HepG2 (cell line): Measurements from ENCODE around the gene GPR107. TPM values are rescaled to one million over a fixed set of nuclear protein-coding genes. Genes with fewer than 3 reads are reported as not detected.

Source experiments
- ATAC-seq: fragments of 200-7000 bp; cut with Tn5 transposase; 3 replicates; pipeline ENCODE4 v1.9.1; 2020; ENCODE audit warnings: mild to moderate bottlenecking, moderate library complexity
- BruUV-seq: library from RNA; stranded (reverse); fragments of 400-500 nt; replicated peaks from 2 replicates; lab custom pipeline; 2021; lab: Mats Ljungman, UMichigan
- CTCF ChIA-PET: fragments of 300-600 bp; formaldehyde crosslinking; extraction: SDS; loops from one replicate; lab custom pipeline; 2021; ENCODE audit warnings: low total read pairs, inconsistent platforms, low intra/inter-chr PET ratio; lab: Yijun Ruan, JAX
- POLR2A ChIA-PET: fragments of 350-600 bp; sonication (Branson Sonifier 250); formaldehyde crosslinking; loops from one replicate; lab custom pipeline; 2020; ENCODE audit warnings: antibody characterized with exemption, inconsistent platforms; lab: Yijun Ruan, JAX
- DNase-seq: peaks from one replicate; pipeline ENCODE4 v3.0.0-alpha.2; 2015; ENCODE audit warnings: low spot score
- FAIRE-seq: peaks from 3 replicates; lab custom pipeline; 2011; peaks lifted over from hg19 to GRCh38; lab: Jason Lieb, UNC
- H2AFZ ChIP-seq: one replicate; pipeline ENCODE4 v1.6.1; 2011; ENCODE audit warnings: low read length, inconsistent platforms
- H3K27ac ChIP-seq: fragments of 300-600 bp; 3 replicates; pipeline ENCODE4 v1.8.0; 2011; ENCODE audit warnings: mixed run types, mild to moderate bottlenecking, mixed read lengths, low read length, inconsistent platforms; ENCODE audit not compliant: insufficient read depth; ENCODE audit errors: extremely low read length
- H3K27me3 ChIP-seq, 2 experiments: fragments of 200-600 bp in 1 of 2; 2 replicates in 1 of 2; 3 replicates in 1 of 2; pipeline versions ENCODE4 v1.6.0 to v1.8.0; 2011; ENCODE audit warnings: low read length in 2 of 2, mild to moderate bottlenecking in 2 of 2, moderate library complexity in 2 of 2, inconsistent platforms in 1 of 2; ENCODE audit not compliant: insufficient read depth in 2 of 2, control insufficient read depth in 1 of 2
- H3K36me3 ChIP-seq, 2 experiments: fragments of 200-600 bp in 1 of 2; replicated peaks in 1 of 2; 2 replicates in 1 of 2; 3 replicates in 1 of 2; pipeline versions ENCODE4 v1.5.1 to v1.8.0; 2011; ENCODE audit warnings: low read length in 2 of 2, inconsistent platforms in 1 of 2; ENCODE audit not compliant: insufficient read depth in 2 of 2, control insufficient read depth in 1 of 2
- H3K4me1 ChIP-seq: 2 replicates; pipeline ENCODE4 v1.5.1; 2012; ENCODE audit warnings: low read length, inconsistent platforms; ENCODE audit not compliant: insufficient read depth
- H3K4me2 ChIP-seq: 2 replicates; pipeline ENCODE4 v1.6.0; 2011; ENCODE audit warnings: low read depth, low read length, inconsistent platforms
- H3K4me3 ChIP-seq, 3 experiments: fragments of 200-600 bp in 1 of 3; sonication (generic), shearing (Covaris generic) in 1 of 3; replicated peaks in 1 of 3; 2 replicates each; pipeline ENCODE4 v1.5.1; 2011 to 2016; ENCODE audit warnings: low read length in 3 of 3, inconsistent platforms in 2 of 3, low read depth in 2 of 3, mild to moderate bottlenecking in 2 of 3, control low read depth in 1 of 3, mixed read lengths in 1 of 3; ENCODE audit not compliant: insufficient read depth in 1 of 3
- H3K79me2 ChIP-seq: one replicate; pipeline ENCODE4 v1.6.1; 2011; ENCODE audit warnings: low read length, inconsistent platforms; ENCODE audit not compliant: insufficient read depth
- H3K9ac ChIP-seq: 2 replicates; pipeline ENCODE4 v1.6.0; 2011; ENCODE audit warnings: mild to moderate bottlenecking, low read depth, low read length, inconsistent platforms; ENCODE audit not compliant: insufficient read depth
- H3K9me3 ChIP-seq: 2 replicates; pipeline ENCODE4 v1.5.1; 2012; ENCODE audit warnings: mild to moderate bottlenecking, low read length
- H4K20me1 ChIP-seq: 2 replicates; pipeline ENCODE4 v1.6.0; 2011; ENCODE audit warnings: inconsistent platforms, mild to moderate bottlenecking, low read length, moderate library complexity; ENCODE audit not compliant: insufficient read depth
- ESRRA ChIP-seq: sonication (generic); formaldehyde crosslinking; IDR thresholded peaks from 2 replicates; pipeline ENCODE4 v1.5.1; 2020; ENCODE audit warnings: mild to moderate bottlenecking, low read depth, missing genetic modification reagents
- HHEX ChIP-seq: IDR thresholded peaks from 2 replicates; pipeline ENCODE4 v1.6.1; 2016; ENCODE audit warnings: control low read depth
- IKZF4 ChIP-seq: sonication (generic); formaldehyde crosslinking; IDR thresholded peaks from 2 replicates; pipeline ENCODE4 v1.5.1; 2020; ENCODE audit warnings: borderline replicate concordance, mild to moderate bottlenecking, low read depth, missing genetic modification reagents; ENCODE audit errors: not compliant biosample characterization
- NFKBIZ ChIP-seq: IDR thresholded peaks from 2 replicates; pipeline ENCODE4 v1.6.1; 2018; ENCODE audit warnings: missing genetic modification reagents, missing compliant biosample characterization
- NR2F2 ChIP-seq: IDR thresholded peaks from 2 replicates; pipeline ENCODE4 v1.6.1; 2012; ENCODE audit warnings: low read depth, inconsistent platforms, borderline replicate concordance
- SP2 ChIP-seq: sonication (generic); formaldehyde crosslinking; IDR thresholded peaks from 2 replicates; pipeline ENCODE4 v1.5.1; 2020; ENCODE audit warnings: mild to moderate bottlenecking, missing genetic modification reagents
- TEAD2 ChIP-seq: sonication (generic); formaldehyde crosslinking; IDR thresholded peaks from 2 replicates; pipeline ENCODE4 v1.9.0; 2021; ENCODE audit warnings: missing genetic modification reagents
- ZFP36L1 ChIP-seq: sonication (generic); formaldehyde crosslinking; IDR thresholded peaks from 2 replicates; pipeline ENCODE4 v1.8.0; 2022; ENCODE audit warnings: mild to moderate bottlenecking, missing genetic modification reagents, moderate library complexity
- ZNF33A ChIP-seq: sonication (generic); formaldehyde crosslinking; IDR thresholded peaks from 2 replicates; pipeline ENCODE4 v1.5.1; 2020; ENCODE audit warnings: missing genetic modification reagents, mild to moderate bottlenecking, moderate library complexity, borderline replicate concordance
- ZNF382 ChIP-seq: sonication (generic); formaldehyde crosslinking; IDR thresholded peaks from 2 replicates; pipeline ENCODE4 v1.5.0; 2020; ENCODE audit warnings: missing genetic modification reagents, mild to moderate bottlenecking, borderline replicate concordance
- ZNF496 ChIP-seq: sonication (generic); formaldehyde crosslinking; IDR thresholded peaks from 2 replicates; pipeline ENCODE4 v1.8.1; 2023; ENCODE audit warnings: mild to moderate bottlenecking, moderate library complexity, missing genetic modification reagents; ENCODE audit not compliant: insufficient replicate concordance
- ZNF75D ChIP-seq: sonication (generic); formaldehyde crosslinking; IDR thresholded peaks from 2 replicates; pipeline ENCODE4 v1.8.1; 2023; ENCODE audit warnings: missing genetic modification reagents, mild to moderate bottlenecking, borderline replicate concordance
- ZNF790 ChIP-seq: sonication (generic); formaldehyde crosslinking; IDR thresholded peaks from 2 replicates; pipeline ENCODE4 v1.8.0; 2022; ENCODE audit warnings: missing genetic modification reagents, mild to moderate bottlenecking, borderline replicate concordance
- WGBS: methylation state at CpG from one replicate; pipeline ENCODE4 v1.1.6; 2017; ENCODE audit warnings: low lambda C conversion rate; 5-methylcytosine and 5-hydroxymethylcytosine counted together
- in situ Hi-C: cut with HindIII; loops from 2 replicates; pipeline ENCODE4 v1.10.0; 2017; ENCODE audit warnings: low pct_unique_long_range_greater_than_20kb; ENCODE audit not compliant: extremely low pct_ligation_motif_present
- intact Hi-C: fragments of 100-400 bp; cut with micrococcal nuclease; formaldehyde crosslinking; loops from one replicate; pipeline ENCODE4 v1.10.0; 2022; ENCODE audit not compliant: unreplicated experiment
- polyA plus RNA-seq, 8 experiments: library from polyadenylated mRNA; depleted of rRNA in 3 of 8; stranded (reverse) in 7 of 8; unstranded in 1 of 8; fragments of >200 nt; fragmentation: Illumina TruSeq in 4 of 8; extraction: Trizol in 4 of 8; gene quantifications; 2 replicates each; pipeline versions ENCODE4 v1.2.1 to v1.2.3, GENCODE V29; 2011 to 2016; ENCODE audit warnings: low read depth in 4 of 8, missing spikeins in 1 of 8, mixed read lengths in 1 of 8; ENCODE audit not compliant: insufficient read depth in 1 of 8
- total RNA-seq, 5 experiments: library from RNA; depleted of rRNA; stranded (reverse); fragments of >200 nt; fragmentation: Illumina TruSeq; extraction: Trizol; gene quantifications; 2 replicates each; pipeline ENCODE4 v1.2.3, GENCODE V29; 2016; ENCODE audit warnings: low read depth in 1 of 5
- TF ChIP-seq, protein P1 (sequence below): sonication (generic); formaldehyde crosslinking; IDR thresholded peaks from 2 replicates; pipeline ENCODE4 v1.5.0; 2020; ENCODE audit warnings: mild to moderate bottlenecking, missing genetic modification reagents, borderline replicate concordance
- TF ChIP-seq, protein P2 (sequence below): sonication (generic); formaldehyde crosslinking; IDR thresholded peaks from 2 replicates; pipeline ENCODE4 v1.8.0; 2023; ENCODE audit warnings: mild to moderate bottlenecking, missing genetic modification reagents
- TF ChIP-seq, protein P3 (sequence below): sonication (generic); formaldehyde crosslinking; IDR thresholded peaks from 2 replicates; pipeline ENCODE4 v1.8.0; 2022; ENCODE audit warnings: mild to moderate bottlenecking, missing genetic modification reagents, moderate library complexity

Gene GPR107
- total and polyA plus RNA-seq, 2 of the 13 experiments (the other 11 are each of a cell fraction or from before 2014, with no cell fraction given): 22.5 to 24.4 TPM

DNA sequence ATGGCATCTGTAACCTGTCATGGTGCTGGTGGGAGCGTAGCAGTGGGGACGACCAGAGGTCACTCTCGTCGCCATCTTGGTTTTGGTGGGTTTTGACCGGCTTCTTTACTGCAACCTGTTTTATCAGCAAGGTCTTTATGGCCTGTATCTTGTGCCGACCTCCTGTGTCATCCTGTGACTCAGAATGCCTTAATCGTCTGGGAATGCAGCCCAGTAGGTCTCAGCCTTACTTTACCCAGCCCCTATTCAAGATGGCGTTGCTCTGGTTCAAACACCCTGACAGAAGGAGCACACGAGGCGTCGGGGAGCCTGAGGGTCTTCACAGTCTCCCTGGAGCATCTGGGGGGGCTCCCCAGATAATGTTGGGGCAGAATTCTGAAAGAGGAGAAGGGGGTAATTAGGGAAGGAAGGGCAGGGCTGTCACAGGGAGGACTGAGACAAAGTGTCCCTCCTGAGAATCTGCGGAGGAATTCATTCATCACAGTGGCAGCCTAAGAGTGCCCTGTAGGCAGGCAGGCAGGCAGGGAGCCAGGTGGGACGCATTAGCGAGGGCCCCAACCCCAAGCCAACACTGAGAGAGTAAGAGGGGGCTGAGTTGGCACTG, 97.2 kb downstream of the GPR107 start (continued):
- no peak for TF ChIP-seq ZFP36L1 (CRISPR knock-in tag)
- no peak for TF ChIP-seq ZNF496 (CRISPR knock-in tag)
- TF ChIP-seq, protein P1, sequence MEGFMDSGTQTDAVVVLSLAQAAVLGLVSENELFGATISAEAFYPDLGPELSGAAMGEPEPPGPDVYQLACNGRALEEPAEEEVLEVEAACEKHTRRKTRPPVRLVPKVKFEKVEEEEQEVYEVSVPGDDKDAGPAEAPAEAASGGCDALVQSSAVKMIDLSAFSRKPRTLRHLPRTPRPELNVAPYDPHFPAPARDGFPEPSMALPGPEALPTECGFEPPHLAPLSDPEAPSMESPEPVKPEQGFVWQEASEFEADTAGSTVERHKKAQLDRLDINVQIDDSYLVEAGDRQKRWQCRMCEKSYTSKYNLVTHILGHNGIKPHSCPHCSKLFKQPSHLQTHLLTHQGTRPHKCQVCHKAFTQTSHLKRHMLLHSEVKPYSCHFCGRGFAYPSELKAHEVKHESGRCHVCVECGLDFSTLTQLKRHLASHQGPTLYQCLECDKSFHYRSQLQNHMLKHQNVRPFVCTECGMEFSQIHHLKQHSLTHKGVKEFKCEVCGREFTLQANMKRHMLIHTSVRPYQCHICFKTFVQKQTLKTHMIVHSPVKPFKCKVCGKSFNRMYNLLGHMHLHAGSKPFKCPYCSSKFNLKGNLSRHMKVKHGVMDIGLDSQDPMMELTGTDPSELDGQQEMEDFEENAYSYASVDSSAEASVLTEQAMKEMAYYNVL: no peak
- TF ChIP-seq, protein P2, sequence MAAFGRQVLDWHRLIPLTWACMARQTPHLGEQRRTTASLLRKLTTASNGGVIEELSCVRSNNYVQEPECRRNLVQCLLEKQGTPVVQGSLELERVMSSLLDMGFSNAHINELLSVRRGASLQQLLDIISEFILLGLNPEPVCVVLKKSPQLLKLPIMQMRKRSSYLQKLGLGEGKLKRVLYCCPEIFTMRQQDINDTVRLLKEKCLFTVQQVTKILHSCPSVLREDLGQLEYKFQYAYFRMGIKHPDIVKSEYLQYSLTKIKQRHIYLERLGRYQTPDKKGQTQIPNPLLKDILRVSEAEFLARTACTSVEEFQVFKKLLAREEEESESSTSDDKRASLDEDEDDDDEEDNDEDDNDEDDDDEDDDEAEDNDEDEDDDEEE (CRISPR knock-in tag): no peak
- no peak for TF ChIP-seq HHEX
- TF ChIP-seq, protein P3, sequence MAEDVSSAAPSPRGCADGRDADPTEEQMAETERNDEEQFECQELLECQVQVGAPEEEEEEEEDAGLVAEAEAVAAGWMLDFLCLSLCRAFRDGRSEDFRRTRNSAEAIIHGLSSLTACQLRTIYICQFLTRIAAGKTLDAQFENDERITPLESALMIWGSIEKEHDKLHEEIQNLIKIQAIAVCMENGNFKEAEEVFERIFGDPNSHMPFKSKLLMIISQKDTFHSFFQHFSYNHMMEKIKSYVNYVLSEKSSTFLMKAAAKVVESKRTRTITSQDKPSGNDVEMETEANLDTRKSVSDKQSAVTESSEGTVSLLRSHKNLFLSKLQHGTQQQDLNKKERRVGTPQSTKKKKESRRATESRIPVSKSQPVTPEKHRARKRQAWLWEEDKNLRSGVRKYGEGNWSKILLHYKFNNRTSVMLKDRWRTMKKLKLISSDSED (CRISPR knock-in tag): no peak
- no peak for TF ChIP-seq ZNF790

DNA sequence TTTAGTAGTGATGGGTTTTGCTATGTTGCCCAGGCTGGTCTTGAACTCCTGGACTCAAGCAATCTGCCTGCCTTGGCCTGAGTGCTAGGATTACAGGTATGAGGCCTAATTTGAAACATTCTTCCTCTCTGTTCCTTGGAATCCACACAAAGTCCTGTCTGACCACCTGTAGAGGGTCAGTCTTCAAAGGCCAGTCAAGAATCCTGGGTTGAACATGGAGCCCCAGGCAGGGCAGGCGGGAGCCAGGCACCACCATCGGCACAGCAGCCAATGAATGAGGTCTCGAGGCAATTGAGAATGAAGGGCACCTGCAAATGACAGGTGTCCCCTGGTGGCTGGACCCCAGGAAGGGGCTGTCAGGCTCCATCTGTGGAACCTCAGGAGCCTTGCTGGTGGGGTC, 101.1 kb downstream of the GPR107 start:
- Histone ChIP-seq H2AFZ (no peak overlapping the region), H3K4me1 (peaks cover 33% of the 10 kb centered on the region), H3K27me3 (peaks cover 0 to 2% of the 10 kb centered on the region in 2 experiments; a peak in 2 of 5 replicates), H3K9ac (no peak overlapping the region), H4K20me1 (no peaks in the 10 kb centered on the region), H3K36me3 (no peaks in the 10 kb centered on the region), H3K79me2 (no peaks in the 10 kb centered on the region), H3K4me2 (no peak overlapping the region), H3K27ac (no peak overlapping the region), H3K4me3 (no peak overlapping the region), H3K9me3 (no peaks in the 10 kb centered on the region)
- ATAC-seq: no peak
- TF ChIP-seq ZNF382 (CRISPR knock-in tag) (no peak), ZNF75D (CRISPR knock-in tag) (no peak), TEAD2 (CRISPR knock-in tag) (no peak), ESRRA (no peak), ZNF33A (no peak), NR2F2 (no peak), IKZF4 (CRISPR knock-in tag) (no peak), NFKBIZ (no peak), SP2 (no peak)
- POLR2A ChIA-PET: no interaction called here
- CTCF ChIA-PET: no interaction called here
- FAIRE-seq: no peak
- DNase-seq: no peak
- intact Hi-C loops: no loop called here
- WGBS: 58% methylated on average over 2 of the region's 3 CpGs
- in situ Hi-C loops: no loop called here
- no TSS peak for BruUV-seq
